ENCODE data around the gene PROSER2.
"Not testable (repeated sequence)": the region's sequence is repeated elsewhere in the genome, so short reads cannot be mapped to it uniquely, and the experiment has no call there.

The PROSER2 gene

DNA sequence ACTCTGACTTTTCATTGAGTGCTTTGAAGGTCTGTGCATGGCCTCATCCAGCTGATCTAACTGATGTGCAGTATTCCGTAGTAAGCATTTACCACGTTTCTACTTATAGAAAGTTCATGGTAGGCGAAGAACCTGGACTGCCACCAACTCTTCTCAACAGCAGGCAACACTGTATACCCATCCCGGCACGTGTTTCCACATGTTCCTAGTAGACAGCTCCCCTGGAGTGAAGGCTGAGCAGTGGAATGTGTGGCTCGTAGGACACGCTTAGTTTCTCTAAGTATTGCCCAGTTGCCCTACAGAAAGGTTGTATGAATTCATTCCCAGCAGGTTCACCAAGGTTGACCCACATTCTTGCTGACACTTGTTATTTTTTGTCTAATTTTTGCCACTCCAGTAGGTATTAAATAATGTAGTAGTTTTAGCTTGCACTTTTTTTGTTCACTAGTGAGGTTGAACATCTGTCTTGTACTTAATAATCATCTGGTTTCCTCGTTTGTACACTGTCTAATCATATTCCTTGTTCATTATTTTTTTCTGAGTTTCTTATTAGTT lies 15.2 kb downstream of the PROSER2 start:
- no peak for DNase-seq (ENCODE audit: insufficient read length)
- FAIRE-seq: no peak
- TF ChIP-seq POLR2AphosphoS5 (IDR thresholded peaks at IDR 0.05; ENCODE audit: low read depth, low read length) (no peak), POLR2A (IDR thresholded peaks at IDR 0.05; ENCODE audit: low read depth, low read length) (no peak), TAF1 (IDR thresholded peaks at IDR 0.05; ENCODE audit: borderline replicate concordance, low read depth, low read length) (no peak)

GRCh38 chr10:11841375-11841774 lies 18.2 kb downstream of the PROSER2 start:
- TF ChIP-seq TAF1 (IDR thresholded peaks at IDR 0.05; ENCODE audit: borderline replicate concordance, low read depth, low read length) (no peak), POLR2AphosphoS5 (IDR thresholded peaks at IDR 0.05; ENCODE audit: low read depth, low read length) (no peak), POLR2A (IDR thresholded peaks at IDR 0.05; ENCODE audit: low read depth, low read length) (no peak)
- DNase-seq (ENCODE audit: insufficient read length) (no peak), FAIRE-seq (no peak)

GRCh38 chr10:11842411-11842810 lies 19.3 kb downstream of the PROSER2 start:
- FAIRE-seq (no peak), DNase-seq (ENCODE audit: insufficient read length) (no peak)
- no peak for TF ChIP-seq POLR2AphosphoS5 (IDR thresholded peaks at IDR 0.05; ENCODE audit: low read depth, low read length)
- TF ChIP-seq POLR2A (IDR thresholded peaks at IDR 0.05; ENCODE audit: low read depth, low read length): no peak
- TF ChIP-seq TAF1 (IDR thresholded peaks at IDR 0.05; ENCODE audit: borderline replicate concordance, low read depth, low read length): no peak

DNA sequence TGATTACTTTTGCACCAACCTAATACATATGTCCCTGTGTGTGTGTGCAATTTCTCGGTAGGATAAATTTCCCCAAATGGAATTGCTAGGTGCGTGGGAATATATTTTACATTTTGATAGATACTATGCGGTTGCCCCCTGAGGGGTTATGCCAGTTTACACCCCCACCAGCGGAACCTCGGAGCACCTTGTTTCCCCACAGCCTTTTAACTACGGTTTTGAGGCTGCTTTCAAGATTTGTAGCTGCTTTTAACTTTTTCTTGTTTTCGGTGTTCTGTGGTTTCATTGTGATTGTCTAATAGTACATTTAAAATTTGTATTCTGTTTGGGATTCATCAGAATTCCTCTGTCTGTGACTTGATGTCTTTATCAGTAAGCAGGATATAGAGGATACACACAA lies 22.0 kb downstream of the PROSER2 start:
- no peak for FAIRE-seq
- TF ChIP-seq POLR2AphosphoS5 (IDR thresholded peaks at IDR 0.05; ENCODE audit: low read depth, low read length) (no peak), TAF1 (IDR thresholded peaks at IDR 0.05; ENCODE audit: borderline replicate concordance, low read depth, low read length) (no peak), POLR2A (IDR thresholded peaks at IDR 0.05; ENCODE audit: low read depth, low read length) (no peak)
- no peak for DNase-seq (ENCODE audit: insufficient read length)

GRCh38 chr10:11846542-11846941 lies 23.4 kb downstream of the PROSER2 start:
- TF ChIP-seq POLR2AphosphoS5 (IDR thresholded peaks at IDR 0.05; ENCODE audit: low read depth, low read length) (no peak), TAF1 (IDR thresholded peaks at IDR 0.05; ENCODE audit: borderline replicate concordance, low read depth, low read length) (no peak), POLR2A (IDR thresholded peaks at IDR 0.05; ENCODE audit: low read depth, low read length) (no peak)
- DNase-seq (ENCODE audit: insufficient read length) (no peak), FAIRE-seq (no peak)

- DNase-seq (ENCODE audit: insufficient read length) (no peak), FAIRE-seq (no peak)
Observed at GRCh38 chr10:11849277-11849676, 26.1 kb downstream of the PROSER2 start.

GRCh38 chr10:11849911-11850310 lies 26.8 kb downstream of the PROSER2 start:
- DNase-seq (ENCODE audit: insufficient read length) (no peak), FAIRE-seq (no peak)
- TF ChIP-seq TAF1 (IDR thresholded peaks at IDR 0.05; ENCODE audit: borderline replicate concordance, low read depth, low read length) (no peak), POLR2AphosphoS5 (IDR thresholded peaks at IDR 0.05; ENCODE audit: low read depth, low read length) (no peak), POLR2A (IDR thresholded peaks at IDR 0.05; ENCODE audit: low read depth, low read length) (no peak)

More at GRCh38 chr10:11849277-11849676, 26.1 kb downstream of the PROSER2 start:
- no peak for TF ChIP-seq POLR2A (IDR thresholded peaks at IDR 0.05; ENCODE audit: low read depth, low read length)
- no peak for TF ChIP-seq TAF1 (IDR thresholded peaks at IDR 0.05; ENCODE audit: borderline replicate concordance, low read depth, low read length)

GRCh38 chr10:11851910-11852309 lies 28.8 kb downstream of the PROSER2 start:
- DNase-seq (ENCODE audit: insufficient read length) (no peak), FAIRE-seq (no peak)
- TF ChIP-seq POLR2A (IDR thresholded peaks at IDR 0.05; ENCODE audit: low read depth, low read length) (no peak), TAF1 (IDR thresholded peaks at IDR 0.05; ENCODE audit: borderline replicate concordance, low read depth, low read length) (no peak), POLR2AphosphoS5 (IDR thresholded peaks at IDR 0.05; ENCODE audit: low read depth, low read length) (no peak)

- DNase-seq (ENCODE audit: insufficient read length); FAIRE-seq: not testable (repeated sequence)
Observed at GRCh38 chr10:11852637-11853036, 29.5 kb downstream of the PROSER2 start.

DNA sequence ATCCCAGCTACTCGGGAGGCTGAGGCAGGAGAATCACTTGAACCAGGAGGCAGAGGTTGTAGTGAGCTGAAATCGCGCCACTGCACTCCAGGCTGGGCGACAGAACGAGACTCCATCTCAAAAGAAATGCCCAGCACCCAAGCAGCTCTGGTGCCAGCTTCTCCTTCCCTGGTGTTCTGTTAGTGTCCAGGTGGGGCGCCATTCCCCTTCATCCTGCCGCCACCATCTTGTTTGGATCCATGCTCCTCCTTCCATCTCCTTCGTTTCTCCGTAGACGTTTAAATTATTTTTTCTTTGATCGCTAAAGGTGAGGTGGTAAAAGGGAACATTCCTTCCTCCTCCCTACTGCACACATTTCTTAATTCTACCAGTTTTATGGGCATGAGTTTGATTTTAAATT lies 30.3 kb downstream of the PROSER2 start:
- TF ChIP-seq POLR2A (IDR thresholded peaks at IDR 0.05; ENCODE audit: low read depth, low read length): no peak
- TF ChIP-seq POLR2AphosphoS5 (IDR thresholded peaks at IDR 0.05; ENCODE audit: low read depth, low read length): no peak
- TF ChIP-seq TAF1 (IDR thresholded peaks at IDR 0.05; ENCODE audit: borderline replicate concordance, low read depth, low read length): no peak
- no peak for DNase-seq (ENCODE audit: insufficient read length)
- no peak for FAIRE-seq

DNA sequence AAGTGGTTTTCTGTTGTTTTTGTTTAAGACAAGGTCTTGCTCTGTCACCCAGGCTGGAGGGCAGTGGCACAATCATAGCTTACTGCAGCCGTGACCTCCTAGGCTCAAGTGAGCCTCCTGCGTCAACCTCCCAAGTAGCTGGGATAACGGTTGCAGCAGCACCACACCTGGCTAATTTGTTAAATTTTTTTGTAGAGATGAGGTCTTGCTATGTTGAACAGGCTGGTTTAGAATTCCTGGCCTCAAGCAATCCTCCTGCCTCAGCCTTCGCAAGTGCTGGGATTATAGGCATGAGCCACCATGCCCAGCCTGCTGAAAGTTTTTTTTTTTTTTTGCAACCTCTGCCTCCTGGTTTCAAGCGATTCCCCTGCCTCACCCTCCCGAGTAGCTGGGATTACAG lies 31.1 kb downstream of the PROSER2 start:
- TF ChIP-seq POLR2AphosphoS5 (IDR thresholded peaks at IDR 0.05; ENCODE audit: low read depth, low read length) (no peak), POLR2A (IDR thresholded peaks at IDR 0.05; ENCODE audit: low read depth, low read length) (no peak), TAF1 (IDR thresholded peaks at IDR 0.05; ENCODE audit: borderline replicate concordance, low read depth, low read length) (no peak)
- FAIRE-seq (no peak), DNase-seq (ENCODE audit: insufficient read length) (no peak)

DNA sequence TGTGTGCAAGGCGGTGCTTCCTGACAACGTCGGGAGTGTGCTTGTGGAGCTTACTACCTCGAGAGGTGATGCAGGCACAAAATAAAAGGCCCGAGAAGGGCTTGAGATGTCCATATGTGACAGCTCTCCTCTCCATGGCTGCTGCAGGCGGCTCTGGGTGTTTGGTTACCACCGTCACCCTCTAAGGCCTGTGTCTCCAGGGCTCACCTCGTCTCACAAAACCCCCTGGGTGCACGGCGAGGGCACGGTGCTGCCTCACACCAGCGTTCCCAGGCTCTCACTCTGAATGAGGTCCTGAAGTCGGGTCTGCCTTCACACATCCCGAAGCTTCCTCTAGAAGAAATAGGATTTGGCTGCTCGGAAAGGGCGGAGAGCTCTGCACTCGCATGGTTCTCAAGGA lies 32.9 kb downstream of the PROSER2 start:
- no peak for DNase-seq (ENCODE audit: insufficient read length)
- no peak for FAIRE-seq
- TF ChIP-seq POLR2AphosphoS5 (IDR thresholded peaks at IDR 0.05; ENCODE audit: low read depth, low read length) (no peak), POLR2A (IDR thresholded peaks at IDR 0.05; ENCODE audit: low read depth, low read length) (no peak), TAF1 (IDR thresholded peaks at IDR 0.05; ENCODE audit: borderline replicate concordance, low read depth, low read length) (no peak)

- TF ChIP-seq POLR2AphosphoS5 (IDR thresholded peaks at IDR 0.05; ENCODE audit: low read depth, low read length): no peak
- FAIRE-seq (no peak), DNase-seq (ENCODE audit: insufficient read length) (no peak)
Observed at GRCh38 chr10:11856678-11857077, 33.5 kb downstream of the PROSER2 start.
